HFF-Myc (cell line): ENCODE data around the gene GNPTAB.

ENCODE experiments used
- DNase-seq: peaks from one replicate; pipeline ENCODE4 v3.0.0-alpha.2; 2011; ENCODE audit warnings: low read depth; ENCODE audit errors: extremely low read depth
- H3K4me3 ChIP-seq: replicated peaks from 2 replicates; pipeline ENCODE4 v1.5.1; 2011; ENCODE audit warnings: low read depth, mild to moderate bottlenecking, control low read depth, low read length
- TF ChIP-seq, protein P1 (sequence below): IDR thresholded peaks from 2 replicates; pipeline ENCODE4 v1.5.1; 2012; ENCODE audit warnings: mild to moderate bottlenecking, low read depth, low read length, control low read depth; ENCODE audit errors: missing control alignments

The GNPTAB gene

DNA sequence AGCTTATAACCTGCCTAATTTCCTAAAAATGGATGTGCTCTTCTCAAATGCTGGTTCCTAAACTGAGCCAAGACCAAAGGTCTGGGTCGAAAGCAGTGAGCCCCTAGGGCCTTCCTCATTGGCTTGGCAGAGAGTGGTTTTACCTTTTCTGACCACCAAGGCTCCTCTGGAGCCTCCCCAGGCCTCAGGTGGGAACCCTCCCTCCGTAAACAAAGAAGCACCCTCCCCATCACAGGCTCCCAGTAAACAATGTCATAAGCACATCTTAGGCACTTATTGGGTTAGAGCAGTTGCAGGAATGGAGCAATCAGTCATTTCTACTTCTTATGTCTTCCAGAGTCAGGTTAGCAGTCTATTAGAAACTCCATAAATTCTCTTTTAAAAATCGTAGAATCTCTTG, 127.3 kb downstream of the GNPTAB start:
- TF ChIP-seq, protein P1, sequence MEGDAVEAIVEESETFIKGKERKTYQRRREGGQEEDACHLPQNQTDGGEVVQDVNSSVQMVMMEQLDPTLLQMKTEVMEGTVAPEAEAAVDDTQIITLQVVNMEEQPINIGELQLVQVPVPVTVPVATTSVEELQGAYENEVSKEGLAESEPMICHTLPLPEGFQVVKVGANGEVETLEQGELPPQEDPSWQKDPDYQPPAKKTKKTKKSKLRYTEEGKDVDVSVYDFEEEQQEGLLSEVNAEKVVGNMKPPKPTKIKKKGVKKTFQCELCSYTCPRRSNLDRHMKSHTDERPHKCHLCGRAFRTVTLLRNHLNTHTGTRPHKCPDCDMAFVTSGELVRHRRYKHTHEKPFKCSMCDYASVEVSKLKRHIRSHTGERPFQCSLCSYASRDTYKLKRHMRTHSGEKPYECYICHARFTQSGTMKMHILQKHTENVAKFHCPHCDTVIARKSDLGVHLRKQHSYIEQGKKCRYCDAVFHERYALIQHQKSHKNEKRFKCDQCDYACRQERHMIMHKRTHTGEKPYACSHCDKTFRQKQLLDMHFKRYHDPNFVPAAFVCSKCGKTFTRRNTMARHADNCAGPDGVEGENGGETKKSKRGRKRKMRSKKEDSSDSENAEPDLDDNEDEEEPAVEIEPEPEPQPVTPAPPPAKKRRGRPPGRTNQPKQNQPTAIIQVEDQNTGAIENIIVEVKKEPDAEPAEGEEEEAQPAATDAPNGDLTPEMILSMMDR, result no peak
- no peak overlapping the region for H3K4me3 ChIP-seq
- DNase-seq, result no peak

DNA sequence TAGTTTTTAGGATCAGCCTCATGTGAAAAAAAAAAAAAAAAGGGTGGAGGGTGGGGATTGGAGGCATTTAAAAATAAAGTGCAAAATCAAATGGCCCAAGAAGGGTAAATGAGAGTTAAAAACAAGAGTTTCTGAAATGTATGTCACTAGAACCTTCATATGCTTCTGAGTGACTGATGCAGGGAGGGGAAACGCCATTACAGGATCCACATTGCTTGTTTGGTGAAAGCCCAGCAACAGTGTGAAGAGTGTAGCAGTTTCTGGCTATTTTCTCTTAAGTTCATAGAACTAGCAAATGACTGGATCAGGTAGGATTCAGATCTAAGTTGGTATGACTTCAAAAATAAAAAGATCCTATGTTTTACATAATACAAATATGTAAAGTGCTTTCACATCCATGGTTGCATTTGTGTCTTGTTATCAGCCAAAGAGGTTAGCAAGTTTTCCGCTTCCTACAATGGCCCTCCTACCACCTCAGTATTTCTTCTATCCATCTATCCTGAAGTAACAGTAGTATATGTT, 130.4 kb downstream of the GNPTAB start:
- no peak overlapping the region for H3K4me3 ChIP-seq
- DNase-seq, result no peak

DNA sequence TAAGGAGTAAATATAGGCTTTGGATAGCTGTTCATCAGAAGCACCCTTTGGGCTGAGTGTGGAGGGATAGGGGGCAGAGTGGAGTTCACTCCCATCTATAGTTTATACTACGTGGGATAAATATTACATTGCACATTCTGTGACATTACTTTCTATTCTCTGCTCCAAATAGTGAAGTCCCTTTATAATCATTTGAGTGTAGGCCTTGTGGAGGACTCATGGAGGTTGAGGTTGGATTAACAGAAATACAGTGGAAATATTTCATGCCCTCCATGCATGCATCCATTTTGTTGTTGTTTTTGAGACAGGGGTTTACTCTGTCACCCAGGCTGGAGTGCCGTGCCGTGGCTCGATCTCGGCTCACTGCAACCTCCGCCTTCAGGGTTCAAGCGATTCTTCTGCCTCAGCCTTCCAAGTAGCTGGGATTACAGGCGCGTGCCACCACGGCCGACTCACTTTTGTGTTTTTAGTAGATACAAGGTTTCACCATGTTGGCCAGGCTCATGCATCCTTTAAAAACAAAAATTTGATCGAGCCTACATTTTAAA, 131.9 kb downstream of the GNPTAB start:
- H3K4me3 ChIP-seq, result peak overlapping the region; percentile 81
- DNase-seq, result no peak
- TF ChIP-seq, protein P1, result peak; percentile 24

More for the DNA sequence above, 130.4 kb downstream of the GNPTAB start:
- TF ChIP-seq, protein P1, result no peak

DNA sequence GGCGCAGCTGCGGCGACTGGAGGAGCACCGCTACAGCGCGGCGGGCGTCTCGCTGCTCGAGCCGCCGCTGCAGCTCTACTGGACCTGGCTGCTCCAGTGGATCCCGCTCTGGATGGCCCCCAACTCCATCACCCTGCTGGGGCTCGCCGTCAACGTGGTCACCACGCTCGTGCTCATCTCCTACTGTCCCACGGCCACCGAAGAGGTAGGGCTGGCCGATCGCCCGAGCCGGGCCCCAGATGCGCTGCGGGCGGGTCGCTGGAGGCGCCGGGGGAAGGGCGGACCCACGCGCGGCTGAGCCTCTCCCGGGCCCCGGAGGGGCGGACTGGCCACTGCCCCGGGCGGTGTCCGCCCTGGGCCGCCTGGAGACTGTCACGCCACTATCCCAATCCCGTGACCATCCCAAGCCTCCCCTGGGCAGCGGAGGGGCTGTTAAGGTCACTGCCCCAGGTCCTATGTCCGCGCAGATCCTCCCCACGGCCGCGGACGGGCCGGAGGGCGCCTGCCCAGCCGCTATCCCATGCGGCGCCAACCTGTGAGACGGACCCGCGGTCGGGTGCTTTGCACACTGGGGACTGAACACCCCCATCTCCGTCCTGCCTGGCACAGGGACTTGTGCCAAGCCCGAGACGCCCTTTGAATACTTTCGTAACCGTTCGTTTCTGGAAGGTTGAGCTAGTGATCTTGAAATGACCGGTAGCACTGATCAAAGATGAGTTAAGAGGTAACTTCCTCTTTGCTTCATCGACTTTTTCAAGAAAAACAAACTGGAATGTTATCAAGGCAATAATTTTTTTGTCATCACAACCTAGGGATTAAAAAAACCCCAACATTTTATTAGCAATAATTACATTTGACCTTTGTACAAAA, 132.6 kb downstream of the GNPTAB start:
- TF ChIP-seq, protein P1, result no peak
- peak overlapping the region; percentile 81 for H3K4me3 ChIP-seq

DNA sequence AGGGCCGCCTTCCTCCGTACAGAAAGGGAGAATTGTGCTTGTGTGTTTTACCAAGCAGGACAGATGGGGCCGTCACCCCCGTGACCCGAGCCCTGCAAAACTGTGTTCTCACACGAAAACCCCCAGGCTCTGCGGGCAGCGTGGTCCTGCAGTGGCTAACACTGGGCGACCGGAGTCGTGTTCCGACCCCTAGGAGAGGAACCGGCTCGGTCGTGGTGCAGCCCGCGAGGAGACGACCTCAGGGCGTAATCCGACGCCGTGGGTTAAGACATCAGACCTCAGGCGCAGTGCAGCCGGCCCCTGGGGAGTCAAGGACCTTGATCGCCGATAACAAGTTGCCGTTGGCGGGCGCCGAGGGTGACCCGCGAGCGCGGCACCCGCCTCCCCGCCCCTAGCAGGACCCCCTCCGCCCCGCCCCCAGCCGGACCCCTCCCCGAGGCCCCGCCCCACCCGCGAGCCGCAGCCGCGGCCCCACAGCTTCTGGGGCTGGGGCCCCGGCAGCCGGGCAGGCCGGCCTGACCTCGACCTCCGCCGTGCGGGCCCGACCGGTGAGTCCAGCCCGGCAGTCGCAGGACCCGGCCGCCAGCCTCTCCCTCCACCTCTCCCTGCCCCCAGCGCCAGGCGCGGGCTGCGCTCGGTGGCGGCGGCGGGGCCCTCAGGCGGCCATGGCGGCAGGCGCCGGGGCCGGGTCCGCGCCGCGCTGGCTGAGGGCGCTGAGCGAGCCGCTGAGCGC, 133.4 kb downstream of the GNPTAB start, which contains the start of gene CHPT1:
Gene CHPT1 (plus strand): TSS at position 444 of the 733 bp plus-strand sequence. CDS start 222 bp downstream, at position 666.
- H3K4me3 ChIP-seq, result peak within 1 kb of the TSS; percentile 81
- DNase-seq, result no peak
- TF ChIP-seq, protein P1, result no peak

More for the DNA sequence above, 132.6 kb downstream of the GNPTAB start:
- DNase-seq, result no peak
